Mesenchymal stem cell (in vitro differentiated cells and primary cell): Measurements from ENCODE around the gene TNFRSF4.
"Not testable (repeated sequence)": the region's sequence is repeated elsewhere in the genome, so short reads cannot be mapped to it uniquely, and the experiment has no call there.

Source experiments
- DNase-seq: peaks from one replicate; pipeline ENCODE4 v3.0.0-alpha.2; 2013
- H2AFZ ChIP-seq: one replicate; pipeline ENCODE4 v1.6.1; 2013; ENCODE audit warnings: low read depth, mild to moderate bottlenecking, control low read depth, inconsistent platforms, low read length, moderate library complexity
- H2AK5ac ChIP-seq: 2 replicates; pipeline ENCODE4 v1.6.1; 2013; ENCODE audit warnings: low read length, moderate library complexity, mild to moderate bottlenecking, inconsistent platforms; ENCODE audit not compliant: severe bottlenecking
- H2BK120ac ChIP-seq: one replicate; pipeline ENCODE4 v1.6.1; 2013; ENCODE audit warnings: low read depth, mild to moderate bottlenecking, inconsistent platforms, low read length, moderate library complexity
- H2BK12ac ChIP-seq, 2 experiments: one replicate each; pipeline ENCODE4 v1.6.1; 2013; ENCODE audit warnings: inconsistent platforms in 2 of 2, low read length in 2 of 2, mild to moderate bottlenecking in 2 of 2, moderate library complexity in 2 of 2, control low read depth in 1 of 2
- H2BK15ac ChIP-seq: one replicate; pipeline ENCODE4 v1.6.1; 2013; ENCODE audit warnings: mild to moderate bottlenecking, low read depth, inconsistent platforms; ENCODE audit not compliant: poor library complexity, severe bottlenecking
- H2BK5ac ChIP-seq: 2 replicates; pipeline ENCODE4 v1.6.1; 2013; ENCODE audit warnings: low read depth, mild to moderate bottlenecking, low read length, control low read depth, inconsistent platforms; ENCODE audit not compliant: poor library complexity, severe bottlenecking
- H3K14ac ChIP-seq, 2 experiments: one replicate each; pipeline ENCODE4 v1.6.1; 2013; ENCODE audit warnings: inconsistent platforms in 2 of 2, low read length in 2 of 2, control low read depth in 1 of 2, mild to moderate bottlenecking in 1 of 2, moderate library complexity in 1 of 2
- H3K18ac ChIP-seq, 2 experiments: one replicate each; pipeline ENCODE4 v1.6.1; 2013; ENCODE audit warnings: inconsistent platforms in 2 of 2, low read length in 2 of 2, control low read depth in 1 of 2, low read depth in 1 of 2, mild to moderate bottlenecking in 1 of 2
- H3K23ac ChIP-seq, 2 experiments: one replicate each; pipeline ENCODE4 v1.6.1; 2013; ENCODE audit warnings: inconsistent platforms in 2 of 2, low read length in 2 of 2, mild to moderate bottlenecking in 2 of 2, moderate library complexity in 2 of 2, control low read depth in 1 of 2
- H3K27ac ChIP-seq: 2 replicates; pipeline ENCODE4 v1.5.1; 2013; ENCODE audit warnings: mild to moderate bottlenecking, moderate library complexity, low read length, control low read depth, inconsistent platforms; ENCODE audit not compliant: poor library complexity, severe bottlenecking
- H3K27me3 ChIP-seq, 2 experiments: 2 replicates each; pipeline versions ENCODE4 v1.6.1 to v1.7.0; 2013; ENCODE audit warnings: low read length in 2 of 2, mild to moderate bottlenecking in 2 of 2, moderate library complexity in 2 of 2, control low read depth in 1 of 2, inconsistent platforms in 1 of 2; ENCODE audit not compliant: control insufficient read depth in 1 of 2, insufficient read depth in 1 of 2
- H3K36me3 ChIP-seq, 2 experiments: 2 replicates each; pipeline versions ENCODE4 v1.6.1 to v1.7.0; 2013; ENCODE audit warnings: low read length in 2 of 2, control low read depth in 1 of 2, inconsistent platforms in 1 of 2, low read depth in 1 of 2, mild to moderate bottlenecking in 1 of 2; ENCODE audit not compliant: insufficient read depth in 2 of 2, control insufficient read depth in 1 of 2
- H3K4ac ChIP-seq, 2 experiments: one replicate each; pipeline ENCODE4 v1.6.1; 2013; ENCODE audit warnings: inconsistent platforms in 2 of 2, low read length in 2 of 2, mild to moderate bottlenecking in 2 of 2, moderate library complexity in 2 of 2, control low read depth in 1 of 2, low read depth in 1 of 2
- H3K4me1 ChIP-seq: 2 replicates; pipeline ENCODE4 v1.6.1; 2013; ENCODE audit warnings: low read depth, low read length, control low read depth; ENCODE audit not compliant: control insufficient read depth, insufficient read depth
- H3K4me2 ChIP-seq: 2 replicates; pipeline ENCODE4 v1.6.1; 2013; ENCODE audit warnings: low read length, mild to moderate bottlenecking, inconsistent platforms; ENCODE audit not compliant: poor library complexity, severe bottlenecking
- H3K4me3 ChIP-seq, 2 experiments: 2 replicates each; pipeline versions ENCODE4 v1.5.1 to v1.7.0; 2013; ENCODE audit warnings: low read length in 2 of 2, mild to moderate bottlenecking in 2 of 2, control low read depth in 1 of 2, low read depth in 1 of 2; ENCODE audit not compliant: insufficient read depth in 1 of 2
- H3K79me1 ChIP-seq: replicated peaks from 2 replicates; pipeline ENCODE4 v1.6.1; 2013; ENCODE audit warnings: mild to moderate bottlenecking, control low read depth, low read length, inconsistent platforms; ENCODE audit not compliant: poor library complexity, severe bottlenecking
- H3K9ac ChIP-seq: 2 replicates; pipeline ENCODE4 v1.7.0; 2013; ENCODE audit warnings: mild to moderate bottlenecking, low read length, moderate library complexity
- H3K9me3 ChIP-seq: 2 replicates; pipeline ENCODE4 v1.7.0; 2013; ENCODE audit warnings: mild to moderate bottlenecking, low read length; ENCODE audit not compliant: control insufficient read depth
- H4K8ac ChIP-seq: one replicate; pipeline ENCODE4 v1.6.1; 2013; ENCODE audit warnings: inconsistent platforms, mild to moderate bottlenecking, low read length, moderate library complexity
- H4K91ac ChIP-seq: one replicate; pipeline ENCODE4 v1.6.1; 2013; ENCODE audit warnings: mild to moderate bottlenecking, low read length, inconsistent platforms
- WGBS: methylation state at CpG from one replicate; pipeline ENCODE4 v1.1.7; 2013; ENCODE audit warnings: mixed read lengths; 5-methylcytosine and 5-hydroxymethylcytosine counted together

Gene TNFRSF4

DNA sequence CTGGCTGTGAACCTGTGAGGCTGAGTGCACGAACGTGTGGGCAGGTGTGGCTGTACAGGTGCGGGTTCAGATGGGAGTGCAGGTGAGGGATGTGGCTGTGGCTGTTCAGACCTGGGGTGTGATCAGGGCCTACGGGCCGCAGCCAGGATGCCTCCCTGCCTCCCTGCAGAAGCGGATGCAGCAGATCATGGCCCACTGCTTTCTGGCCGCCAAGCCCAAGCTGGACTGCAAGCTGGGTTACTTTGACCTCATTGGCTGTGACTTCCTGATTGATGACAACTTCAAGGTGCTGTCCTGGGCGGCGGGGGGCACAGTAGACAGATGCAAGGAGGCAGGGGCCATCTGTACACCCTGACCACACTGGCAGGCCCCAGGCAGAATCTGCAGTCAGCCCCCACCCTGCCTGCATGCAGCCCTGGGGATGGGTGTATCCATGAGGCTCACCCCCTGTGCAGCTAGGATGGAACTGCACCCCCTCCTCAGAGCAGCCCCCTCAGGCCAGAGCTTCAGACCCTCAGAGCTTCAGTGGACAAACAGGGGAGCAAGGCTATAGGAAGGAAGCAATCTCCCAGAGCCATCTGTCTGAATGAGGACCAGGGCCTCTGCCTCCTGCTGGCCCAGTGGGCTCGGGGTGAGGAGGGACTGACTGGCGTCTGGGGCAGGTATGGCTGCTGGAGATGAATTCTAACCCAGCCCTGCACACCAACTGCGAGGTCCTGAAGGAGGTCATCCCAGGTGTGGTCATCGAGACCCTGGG is 17.3 kb downstream of the TNFRSF4 start:
- H4K91ac ChIP-seq, result no peak overlapping the region
- H3K23ac ChIP-seq, result no peak overlapping the region
- H3K4me2 ChIP-seq, result no peak overlapping the region
- H2BK12ac ChIP-seq, result no peak overlapping the region
- H3K27ac ChIP-seq, result no peak overlapping the region
- H3K14ac ChIP-seq, result no peak overlapping the region
- H2AFZ ChIP-seq, result no peak overlapping the region
- peaks cover 8% of the 10 kb centered on the region for H3K9me3 ChIP-seq
- H3K9ac ChIP-seq, result no peak overlapping the region
- H4K8ac ChIP-seq, result no peak overlapping the region
- H3K27me3 ChIP-seq, result peaks cover 0 to 23% of the 10 kb centered on the region in 2 experiments
- H3K36me3 ChIP-seq, result no peaks in the 10 kb centered on the region
- H3K4me3 ChIP-seq, result no peak overlapping the region
- H2AK5ac ChIP-seq, result no peak overlapping the region
- WGBS, result 85% methylated on average over 13 of the region's 13 CpGs
- H3K4ac ChIP-seq, result no peak overlapping the region
- no peaks in the 10 kb centered on the region for H3K79me1 ChIP-seq
- no peak overlapping the region for H2BK15ac ChIP-seq
- H3K18ac ChIP-seq, result no peak overlapping the region
- H2BK5ac ChIP-seq, result no peak overlapping the region
- no peak overlapping the region for H2BK120ac ChIP-seq
- peaks cover 22% of the 10 kb centered on the region for H3K4me1 ChIP-seq
- no peak for DNase-seq

DNA sequence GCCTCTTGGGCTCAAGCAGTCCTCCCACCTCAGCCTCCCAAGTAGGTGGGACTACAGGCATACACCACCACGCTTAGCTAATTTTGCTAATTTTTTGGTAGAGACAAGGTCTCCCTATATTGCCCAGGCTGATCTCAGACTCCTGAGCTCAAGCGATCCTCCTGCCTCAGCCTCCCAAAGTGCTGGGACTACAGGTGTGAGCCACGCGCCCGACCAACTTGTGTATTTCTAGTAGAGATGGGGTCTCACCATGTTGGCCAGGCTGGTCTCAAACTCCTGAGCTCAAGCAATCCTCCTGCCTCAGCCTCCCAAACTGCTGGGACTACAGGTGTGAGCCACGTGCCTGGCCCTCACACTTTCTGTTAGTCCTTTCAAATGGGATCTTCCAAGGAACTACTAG is 18.2 kb downstream of the TNFRSF4 start:
- H2BK12ac ChIP-seq, H2AK5ac ChIP-seq, H3K14ac ChIP-seq, H4K91ac ChIP-seq, H3K4me2 ChIP-seq, H3K23ac ChIP-seq, H3K18ac ChIP-seq, H3K27ac ChIP-seq, H3K79me1 ChIP-seq, H3K4ac ChIP-seq, H4K8ac ChIP-seq, H2AFZ ChIP-seq, H3K9ac ChIP-seq, H3K4me3 ChIP-seq, H2BK15ac ChIP-seq, DNase-seq, H2BK5ac ChIP-seq, H3K36me3 ChIP-seq, H3K9me3 ChIP-seq, H2BK120ac ChIP-seq: not testable (repeated sequence)
- peaks cover 0 to 21% of the 10 kb centered on the region in 2 experiments for H3K27me3 ChIP-seq
- 94% methylated on average over 5 of the region's 6 CpGs for WGBS
- peaks cover 14% of the 10 kb centered on the region for H3K4me1 ChIP-seq

DNA sequence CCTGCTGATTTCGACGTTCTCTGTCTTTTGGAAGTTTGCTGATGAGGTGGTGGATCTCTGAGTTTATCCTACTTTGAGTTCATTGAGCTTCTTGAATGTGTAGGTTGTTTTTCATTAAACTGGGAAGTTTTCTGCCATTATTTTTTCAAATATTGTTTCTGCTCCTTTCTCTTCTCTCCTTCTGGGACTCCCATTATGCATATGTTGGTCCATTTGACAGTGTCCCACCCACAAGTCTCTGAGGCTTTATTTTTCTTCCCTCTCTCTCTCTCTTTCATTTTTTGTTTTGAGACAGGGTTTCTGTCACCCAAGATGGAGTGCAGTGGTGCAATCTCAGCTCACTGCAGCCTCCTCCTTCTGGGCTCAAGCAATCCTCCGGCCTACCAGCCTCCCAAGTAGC is 19.2 kb downstream of the TNFRSF4 start:
- Histone ChIP-seq H2BK5ac (no peak overlapping the region), H3K79me1 (no peaks in the 10 kb centered on the region), H3K23ac (no peak overlapping the region), H3K14ac (no peak overlapping the region), H3K4ac (no peak overlapping the region), H3K18ac (no peak overlapping the region), H2BK12ac (no peak overlapping the region), H2AK5ac (no peak overlapping the region), H3K27me3 (peaks cover 0 to 16% of the 10 kb centered on the region in 2 experiments), H3K36me3 (no peaks in the 10 kb centered on the region), H4K91ac (no peak overlapping the region), H2BK120ac (no peak overlapping the region), H3K4me3 (no peak overlapping the region), H2BK15ac (no peak overlapping the region), H4K8ac (no peak overlapping the region), H3K9me3 (peaks cover 8% of the 10 kb centered on the region), H3K27ac (no peak overlapping the region), H3K4me1 (peaks cover 10% of the 10 kb centered on the region), H2AFZ (no peak overlapping the region), H3K4me2 (no peak overlapping the region), H3K9ac (no peak overlapping the region)
- WGBS, result 96% methylated on average over 3 of the region's 3 CpGs
- no peak for DNase-seq

DNA sequence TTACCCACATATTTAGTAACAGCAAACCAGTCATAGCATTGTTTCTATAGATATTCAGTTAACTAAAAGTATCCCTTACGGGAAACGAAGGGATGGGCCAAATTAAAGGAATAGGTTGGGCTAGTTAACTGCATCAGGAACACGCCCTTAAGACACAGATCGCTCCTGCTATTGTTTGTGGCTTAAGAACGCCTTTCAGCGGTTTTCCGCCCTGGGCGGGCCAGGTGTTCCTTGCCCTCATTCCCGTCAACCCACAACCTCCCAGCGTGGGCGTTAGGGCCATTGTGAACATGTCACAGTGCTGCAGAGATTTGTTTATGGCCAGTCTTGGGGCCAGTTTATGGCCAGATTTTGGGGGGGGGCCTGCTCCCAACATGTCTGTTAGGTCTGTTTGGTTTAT is 22.2 kb downstream of the TNFRSF4 start:
- H2BK5ac ChIP-seq, result no peak overlapping the region
- no peak overlapping the region for H3K4ac ChIP-seq
- no peak overlapping the region for H3K4me3 ChIP-seq
- no peak overlapping the region for H3K9ac ChIP-seq
- no peak overlapping the region for H2AFZ ChIP-seq
- H3K9me3 ChIP-seq, result peaks cover 8% of the 10 kb centered on the region
- H2AK5ac ChIP-seq, result no peak overlapping the region
- no peak overlapping the region for H2BK15ac ChIP-seq
- H3K4me1 ChIP-seq, result peaks cover 2% of the 10 kb centered on the region
- H2BK120ac ChIP-seq, result no peak overlapping the region
- no peak overlapping the region for H3K23ac ChIP-seq
- H3K18ac ChIP-seq, result no peak overlapping the region
- no peaks in the 10 kb centered on the region for H3K36me3 ChIP-seq
- H3K27me3 ChIP-seq, result peaks cover 0 to 13% of the 10 kb centered on the region in 2 experiments
- no peak overlapping the region for H4K91ac ChIP-seq
- H4K8ac ChIP-seq, result no peak overlapping the region
- no peak for DNase-seq
- no peak overlapping the region for H2BK12ac ChIP-seq
- no peak overlapping the region for H3K27ac ChIP-seq
- H3K4me2 ChIP-seq, result no peak overlapping the region
- WGBS, result 85% methylated on average over 10 of the region's 11 CpGs
- no peaks in the 10 kb centered on the region for H3K79me1 ChIP-seq
- no peak overlapping the region for H3K14ac ChIP-seq
